Hematopoietic multipotent progenitor cell (in vitro differentiated cells): ENCODE results near the gene CKMT1A. TPM values are rescaled to one million over a fixed set of nuclear protein-coding genes. Genes with fewer than 3 reads are reported as not detected.
"Not testable (repeated sequence)": the region's sequence is repeated elsewhere in the genome, so short reads cannot be mapped to it uniquely, and the experiment has no call there.

Experiments used
- DNase-seq, 3 donors: peaks; one replicate each; pipeline ENCODE4 v3.0.0-alpha.2; 2011 to 2015; ENCODE audit warnings: low read depth in 2 of 3, low spot score in 2 of 3
- total RNA-seq: library from RNA; depleted of rRNA; stranded (reverse); fragments of >200 nt; gene quantifications from one replicate; pipeline ENCODE4 v1.2.3, GENCODE V29; 2012

CKMT1A gene
- not detected for total RNA-seq

GRCh38 chr15:43693148-43694022 lies at the start of gene CKMT1A:
CKMT1A (plus strand) TSS chr15:43693859; CDS start chr15:43694051, 192 bp downstream.
- DNase-seq: not testable (repeated sequence)

GRCh38 chr15:43648649-43649429 lies 44.8 kb upstream of the CKMT1A start, which contains the start of gene CATSPER2:
CATSPER2 (minus strand) TSS chr15:43648844; CDS start chr15:43648061, 783 bp downstream.
- no peak for DNase-seq

GRCh38 chr15:43649430-43649926 lies 44.2 kb upstream of the CKMT1A start:
- not testable (repeated sequence) for DNase-seq

- DNase-seq: not testable (repeated sequence)
Observed at GRCh38 chr15:43659727-43660126, 33.9 kb upstream of the CKMT1A start.

GRCh38 chr15:43662293-43662692 lies 31.4 kb upstream of the CKMT1A start:
- DNase-seq: not testable (repeated sequence)

- not testable (repeated sequence) for DNase-seq
Observed at GRCh38 chr15:43663333-43663732, 30.3 kb upstream of the CKMT1A start.

- DNase-seq: not testable (repeated sequence)
Observed at GRCh38 chr15:43666177-43666576, 27.5 kb upstream of the CKMT1A start.

GRCh38 chr15:43674175-43674574 lies 19.5 kb upstream of the CKMT1A start:
- DNase-seq: not testable (repeated sequence)

- DNase-seq: not testable (repeated sequence)
Observed at GRCh38 chr15:43689604-43690301, 3.9 kb upstream of the CKMT1A start.

- not testable (repeated sequence) for DNase-seq
Observed at GRCh38 chr15:43692679-43693078, 980 bp upstream of the CKMT1A start.

- no peak for DNase-seq
Observed at GRCh38 chr15:43702174-43702573, 8.5 kb downstream of the CKMT1A start.

- DNase-seq: no peak
Observed at GRCh38 chr15:43702701-43703424, 9.2 kb downstream of the CKMT1A start.

GRCh38 chr15:43710431-43711131 lies 16.9 kb downstream of the CKMT1A start:
- DNase-seq: not testable (repeated sequence)

GRCh38 chr15:43723151-43723550 lies 29.5 kb downstream of the CKMT1A start:
- no peak for DNase-seq

GRCh38 chr15:43726306-43726705 lies 32.6 kb downstream of the CKMT1A start:
- DNase-seq: not testable (repeated sequence)

GRCh38 chr15:43728053-43728725 lies 34.5 kb downstream of the CKMT1A start:
- not testable (repeated sequence) for DNase-seq

- no peak for DNase-seq
Observed at GRCh38 chr15:43735416-43735815, 41.8 kb downstream of the CKMT1A start.

GRCh38 chr15:43746245-43746902 lies 52.7 kb downstream of the CKMT1A start, which contains the start of gene PDIA3:
PDIA3 (plus strand) TSS chr15:43746438; CDS start chr15:43746540, 102 bp downstream.
- peak; percentile 68 to 90 (median 89) for DNase-seq
